HepG2 (cell line): ENCODE data around the gene TADA3. TPM values are rescaled to one million over a fixed set of nuclear protein-coding genes. Genes with fewer than 3 reads are reported as not detected.

Experiments
- GMEB1 ChIP-seq: sonication (generic); formaldehyde crosslinking; IDR thresholded peaks from 2 replicates; pipeline ENCODE4 v1.5.1; 2020; ENCODE audit warnings: missing genetic modification reagents, mild to moderate bottlenecking, borderline replicate concordance
- HES4 ChIP-seq: sonication (generic); formaldehyde crosslinking; IDR thresholded peaks from 2 replicates; pipeline ENCODE4 v1.9.0; 2021; ENCODE audit warnings: mild to moderate bottlenecking, missing genetic modification reagents, borderline replicate concordance
- IKZF1 ChIP-seq: fragments of 450-650 bp; IDR thresholded peaks from 2 replicates; pipeline ENCODE4 v1.7.1; 2016
- NFYB ChIP-seq: sonication (generic); formaldehyde crosslinking; IDR thresholded peaks from 2 replicates; pipeline ENCODE4 v1.4.0; 2020; ENCODE audit warnings: missing genetic modification reagents
- REPIN1 ChIP-seq: sonication (generic); formaldehyde crosslinking; IDR thresholded peaks from 2 replicates; pipeline ENCODE4 v1.8.0; 2022; ENCODE audit warnings: missing genetic modification reagents, low read depth, mild to moderate bottlenecking, borderline replicate concordance
- SMARCC2 ChIP-seq: fragments of 450-650 bp; IDR thresholded peaks from 2 replicates; pipeline ENCODE4 v1.6.1; 2017; ENCODE audit warnings: antibody characterized with exemption, mild to moderate bottlenecking
- ZKSCAN1 ChIP-seq: fragments of 150-350 bp; IDR thresholded peaks from 2 replicates; pipeline ENCODE4 v1.6.1; 2014; ENCODE audit warnings: low read length
- ZNF235 ChIP-seq: sonication (generic); formaldehyde crosslinking; IDR thresholded peaks from 2 replicates; pipeline ENCODE4 v1.8.1; 2023; ENCODE audit warnings: mild to moderate bottlenecking, missing genetic modification reagents, borderline replicate concordance
- ZNF468 ChIP-seq: sonication (generic); formaldehyde crosslinking; IDR thresholded peaks from 2 replicates; pipeline ENCODE4 v1.8.0; 2022; ENCODE audit warnings: mild to moderate bottlenecking, moderate library complexity, missing genetic modification reagents
- ZNF629 ChIP-seq: sonication (generic); formaldehyde crosslinking; conservative IDR thresholded peaks from 2 replicates; pipeline ENCODE4 v1.5.0; 2020; ENCODE audit warnings: missing genetic modification reagents
- ZNF687 ChIP-seq: sonication (generic); formaldehyde crosslinking; IDR thresholded peaks from 2 replicates; pipeline ENCODE4 v1.5.1; 2020; ENCODE audit warnings: mild to moderate bottlenecking, missing genetic modification reagents, moderate library complexity
- ZNF761 ChIP-seq: sonication (generic); formaldehyde crosslinking; conservative IDR thresholded peaks from 2 replicates; pipeline ENCODE4 v1.4.0; 2020; ENCODE audit warnings: mild to moderate bottlenecking, missing genetic modification reagents
- ZZZ3 ChIP-seq: sonication (generic); formaldehyde crosslinking; IDR thresholded peaks from 2 replicates; pipeline ENCODE4 v1.4.0; 2020; ENCODE audit warnings: missing genetic modification reagents, mild to moderate bottlenecking, borderline replicate concordance
- polyA plus RNA-seq, 8 experiments: library from polyadenylated mRNA; depleted of rRNA in 3 of 8; stranded (reverse) in 7 of 8; unstranded in 1 of 8; fragments of >200 nt; fragmentation: Illumina TruSeq in 4 of 8; extraction: Trizol in 4 of 8; gene quantifications; 2 replicates each; pipeline versions ENCODE4 v1.2.1 to v1.2.3, GENCODE V29; 2011 to 2016; ENCODE audit warnings: low read depth in 4 of 8, missing spikeins in 1 of 8, mixed read lengths in 1 of 8; ENCODE audit not compliant: insufficient read depth in 1 of 8
- total RNA-seq, 5 experiments: library from RNA; depleted of rRNA; stranded (reverse); fragments of >200 nt; fragmentation: Illumina TruSeq; extraction: Trizol; gene quantifications; 2 replicates each; pipeline ENCODE4 v1.2.3, GENCODE V29; 2016; ENCODE audit warnings: low read depth in 1 of 5
- TF ChIP-seq, protein P1 (sequence below): sonication (generic); formaldehyde crosslinking; IDR thresholded peaks from 2 replicates; pipeline ENCODE4 v1.5.0; 2020; ENCODE audit warnings: missing genetic modification reagents
- TF ChIP-seq, protein P2 (sequence below): sonication (generic); formaldehyde crosslinking; IDR thresholded peaks from 2 replicates; pipeline ENCODE4 v1.5.0; 2020; ENCODE audit warnings: mild to moderate bottlenecking, missing genetic modification reagents
- TF ChIP-seq, protein P3 (sequence below): sonication (generic); formaldehyde crosslinking; IDR thresholded peaks from 2 replicates; pipeline ENCODE4 v1.5.1; 2020; ENCODE audit warnings: missing genetic modification reagents, mild to moderate bottlenecking, borderline replicate concordance
- TF ChIP-seq, protein P4 (sequence below): sonication (generic); formaldehyde crosslinking; IDR thresholded peaks from 2 replicates; pipeline ENCODE4 v1.8.1; 2023; ENCODE audit warnings: mild to moderate bottlenecking, inconsistent platforms, moderate library complexity, missing genetic modification reagents, borderline replicate concordance

The TADA3 gene
- total and polyA plus RNA-seq, 2 of the 13 experiments (the other 11 are each of a cell fraction or from before 2014, with no cell fraction given) = 32.1 to 37.1 TPM

DNA sequence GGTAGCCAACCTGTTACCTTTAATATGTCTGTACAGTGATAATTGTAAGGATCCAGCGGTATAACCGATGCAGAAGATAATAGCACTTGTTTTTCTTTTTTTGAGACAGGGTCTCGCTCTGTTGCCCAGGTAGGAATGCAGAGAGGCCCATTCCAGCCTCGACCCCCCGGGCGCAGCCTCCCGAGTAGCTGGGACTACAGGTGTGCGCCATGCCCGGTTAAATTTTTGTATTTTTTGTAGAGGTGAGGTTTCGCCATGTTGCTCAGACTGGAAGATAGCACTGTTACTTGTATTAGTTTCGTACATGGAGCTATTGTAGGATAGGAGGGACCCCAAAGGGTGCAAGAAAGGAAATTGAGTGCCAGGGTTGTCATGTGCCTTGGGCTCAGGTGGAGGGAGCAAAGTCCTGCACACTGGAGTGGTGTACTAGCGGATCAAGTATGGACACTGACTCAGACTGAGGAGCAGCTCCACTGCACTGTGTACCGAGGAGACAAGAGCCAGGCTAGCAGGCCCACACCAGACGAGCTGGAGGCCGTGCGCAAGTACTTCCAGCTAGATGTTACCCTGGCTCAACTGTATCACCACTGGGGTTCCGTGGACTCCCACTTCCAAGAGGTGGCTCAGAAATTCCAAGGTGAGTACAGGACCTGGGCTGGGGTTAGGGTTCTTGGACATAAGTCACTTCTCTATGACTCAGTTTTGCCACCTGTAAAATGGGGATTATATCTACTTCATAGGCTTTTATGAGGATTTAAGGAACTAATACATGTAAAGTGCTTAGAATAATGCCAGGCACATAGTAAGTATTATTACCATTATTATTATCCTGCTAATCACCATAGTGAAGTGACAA is 41.5 kb downstream of the TADA3 start (continued):
- no peak for TF ChIP-seq GMEB1 (CRISPR knock-in tag)
- TF ChIP-seq ZZZ3 = no peak
- TF ChIP-seq, protein P1, sequence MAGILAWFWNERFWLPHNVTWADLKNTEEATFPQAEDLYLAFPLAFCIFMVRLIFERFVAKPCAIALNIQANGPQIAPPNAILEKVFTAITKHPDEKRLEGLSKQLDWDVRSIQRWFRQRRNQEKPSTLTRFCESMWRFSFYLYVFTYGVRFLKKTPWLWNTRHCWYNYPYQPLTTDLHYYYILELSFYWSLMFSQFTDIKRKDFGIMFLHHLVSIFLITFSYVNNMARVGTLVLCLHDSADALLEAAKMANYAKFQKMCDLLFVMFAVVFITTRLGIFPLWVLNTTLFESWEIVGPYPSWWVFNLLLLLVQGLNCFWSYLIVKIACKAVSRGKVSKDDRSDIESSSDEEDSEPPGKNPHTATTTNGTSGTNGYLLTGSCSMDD (CRISPR knock-in tag) = no peak
- no peak for TF ChIP-seq ZNF235 (CRISPR knock-in tag)
- no peak for TF ChIP-seq ZNF687
- TF ChIP-seq IKZF1 = no peak
- TF ChIP-seq, protein P2, sequence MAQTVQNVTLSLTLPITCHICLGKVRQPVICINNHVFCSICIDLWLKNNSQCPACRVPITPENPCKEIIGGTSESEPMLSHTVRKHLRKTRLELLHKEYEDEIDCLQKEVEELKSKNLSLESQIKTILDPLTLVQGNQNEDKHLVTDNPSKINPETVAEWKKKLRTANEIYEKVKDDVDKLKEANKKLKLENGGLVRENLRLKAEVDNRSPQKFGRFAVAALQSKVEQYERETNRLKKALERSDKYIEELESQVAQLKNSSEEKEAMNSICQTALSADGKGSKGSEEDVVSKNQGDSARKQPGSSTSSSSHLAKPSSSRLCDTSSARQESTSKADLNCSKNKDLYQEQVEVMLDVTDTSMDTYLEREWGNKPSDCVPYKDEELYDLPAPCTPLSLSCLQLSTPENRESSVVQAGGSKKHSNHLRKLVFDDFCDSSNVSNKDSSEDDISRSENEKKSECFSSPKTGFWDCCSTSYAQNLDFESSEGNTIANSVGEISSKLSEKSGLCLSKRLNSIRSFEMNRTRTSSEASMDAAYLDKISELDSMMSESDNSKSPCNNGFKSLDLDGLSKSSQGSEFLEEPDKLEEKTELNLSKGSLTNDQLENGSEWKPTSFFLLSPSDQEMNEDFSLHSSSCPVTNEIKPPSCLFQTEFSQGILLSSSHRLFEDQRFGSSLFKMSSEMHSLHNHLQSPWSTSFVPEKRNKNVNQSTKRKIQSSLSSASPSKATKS (CRISPR knock-in tag) = no peak
- TF ChIP-seq, protein P3, sequence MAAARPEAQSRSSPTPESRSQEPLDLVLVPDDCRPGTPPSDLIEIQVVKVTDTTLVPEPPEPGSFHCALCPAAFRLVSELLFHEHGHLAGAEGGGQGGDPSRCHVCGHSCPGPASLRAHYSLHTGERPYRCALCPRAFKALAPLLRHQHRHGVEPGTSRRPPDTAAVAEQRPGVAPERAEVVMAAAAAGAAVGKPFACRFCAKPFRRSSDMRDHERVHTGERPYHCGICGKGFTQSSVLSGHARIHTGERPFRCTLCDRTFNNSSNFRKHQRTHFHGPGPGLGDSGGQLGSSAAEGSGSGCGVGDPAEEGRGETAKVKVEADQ (CRISPR knock-in tag) = no peak
- TF ChIP-seq HES4 (CRISPR knock-in tag) = no peak
- TF ChIP-seq ZNF761 = no peak
- no peak for TF ChIP-seq SMARCC2
- no peak for TF ChIP-seq REPIN1 (CRISPR knock-in tag)
- TF ChIP-seq NFYB = no peak
- TF ChIP-seq ZKSCAN1 = no peak
- peak; percentile 97 for TF ChIP-seq ZNF629 (CRISPR knock-in tag)
- no peak for TF ChIP-seq ZNF468
- TF ChIP-seq, protein P4, sequence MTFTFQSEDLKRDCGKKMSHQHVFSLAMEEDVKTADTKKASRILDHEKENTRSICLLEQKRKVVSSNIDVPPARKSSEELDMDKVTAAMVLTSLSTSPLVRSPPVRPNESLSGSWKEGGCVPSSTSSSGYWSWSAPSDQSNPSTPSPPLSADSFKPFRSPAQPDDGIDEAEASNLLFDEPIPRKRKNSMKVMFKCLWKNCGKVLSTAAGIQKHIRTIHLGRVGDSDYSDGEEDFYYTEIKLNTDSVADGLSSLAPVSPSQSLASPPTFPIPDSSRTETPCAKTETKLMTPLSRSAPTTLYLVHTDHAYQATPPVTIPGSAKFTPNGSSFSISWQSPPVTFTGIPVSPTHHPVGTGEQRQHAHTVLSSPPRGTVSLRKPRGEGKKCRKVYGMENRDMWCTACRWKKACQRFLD (CRISPR knock-in tag) = no peak
